GM18508 (cell line): ENCODE data around the gene GAGE12E.
"Not testable (repeated sequence)": the region's sequence is repeated elsewhere in the genome, so short reads cannot be mapped to it uniquely, and the experiment has no call there.

Experiments
- ATAC-seq: cut with Tn5 transposase; IDR thresholded peaks from one replicate; pipeline ENCODE4 v1.9.1; 2021; ENCODE audit warnings: moderate number of reproducible peaks; ENCODE audit not compliant: insufficient read depth, unreplicated experiment

Gene GAGE12E

GRCh38 chrX:49550989-49551388 lies at the start of gene GAGE12E:
Gene GAGE12E, plus strand, starts transcription at chrX:49551289. Its CDS starts 1,155 bp downstream, at chrX:49552444.
- ATAC-seq = not testable (repeated sequence)

DNA sequence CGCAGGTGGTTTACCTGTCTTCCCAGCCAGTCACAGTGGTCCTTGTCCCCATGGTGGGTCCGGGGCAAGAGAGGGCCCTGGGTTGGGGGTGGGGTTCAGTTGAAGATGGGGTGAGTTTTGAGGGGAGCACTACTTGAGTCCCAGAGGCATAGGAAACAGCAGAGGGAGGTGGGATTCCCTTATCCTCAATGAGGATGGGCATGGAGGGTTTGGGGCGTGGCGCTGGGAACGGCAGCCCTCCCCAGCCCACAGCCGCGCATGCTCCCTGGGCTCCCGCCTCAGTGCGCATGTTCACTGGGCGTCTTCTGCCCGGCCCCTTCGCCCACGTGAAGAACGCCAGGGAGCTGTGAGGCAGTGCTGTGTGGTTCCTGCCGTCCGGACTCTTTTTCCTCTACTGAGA lies 19.2 kb upstream of the GAGE12E start, which contains the start of gene GAGE12C:
TSS of gene GAGE12C (plus strand) at position 301 of the 400 bp plus-strand sequence. CDS start 1,155 bp downstream, outside the sequence.
- not testable (repeated sequence) for ATAC-seq

DNA sequence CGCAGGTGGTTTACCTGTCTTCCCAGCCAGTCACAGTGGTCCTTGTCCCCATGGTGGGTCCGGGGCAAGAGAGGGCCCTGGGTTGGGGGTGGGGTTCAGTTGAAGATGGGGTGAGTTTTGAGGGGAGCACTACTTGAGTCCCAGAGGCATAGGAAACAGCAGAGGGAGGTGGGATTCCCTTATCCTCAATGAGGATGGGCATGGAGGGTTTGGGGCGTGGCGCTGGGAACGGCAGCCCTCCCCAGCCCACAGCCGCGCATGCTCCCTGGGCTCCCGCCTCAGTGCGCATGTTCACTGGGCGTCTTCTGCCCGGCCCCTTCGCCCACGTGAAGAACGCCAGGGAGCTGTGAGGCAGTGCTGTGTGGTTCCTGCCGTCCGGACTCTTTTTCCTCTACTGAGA lies 9.7 kb upstream of the GAGE12E start, which contains the start of gene GAGE12D:
TSS of gene GAGE12D (plus strand) at position 301 of the 400 bp plus-strand sequence. CDS start 1,155 bp downstream, outside the sequence.
- ATAC-seq = not testable (repeated sequence)

GRCh38 chrX:49560542-49560941 lies 9.5 kb downstream of the GAGE12E start, which contains the start of gene GAGE12F:
Gene GAGE12F, plus strand, starts transcription at chrX:49560842. Its CDS starts 1,155 bp downstream, at chrX:49561997.
- ATAC-seq = not testable (repeated sequence)

DNA sequence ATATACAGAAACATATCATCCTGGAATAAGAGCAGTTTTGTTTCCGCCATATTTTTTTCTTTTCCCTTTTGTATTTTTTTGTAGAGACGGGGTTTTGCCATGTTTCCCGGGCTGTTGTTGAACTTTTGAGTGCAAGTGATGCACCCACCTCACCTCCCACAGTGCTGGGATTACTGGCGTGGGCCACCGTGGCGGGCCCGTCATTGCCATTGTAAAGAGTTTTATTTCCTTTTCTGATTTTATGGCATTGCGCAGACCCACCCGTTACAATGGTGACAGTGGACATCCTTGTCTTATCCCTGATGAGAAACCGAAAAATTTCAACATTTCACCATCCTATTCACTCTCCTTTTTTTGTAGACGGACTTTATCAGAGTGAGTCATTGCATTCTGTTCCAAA lies 17.6 kb downstream of the GAGE12E start:
- not testable (repeated sequence) for ATAC-seq

DNA sequence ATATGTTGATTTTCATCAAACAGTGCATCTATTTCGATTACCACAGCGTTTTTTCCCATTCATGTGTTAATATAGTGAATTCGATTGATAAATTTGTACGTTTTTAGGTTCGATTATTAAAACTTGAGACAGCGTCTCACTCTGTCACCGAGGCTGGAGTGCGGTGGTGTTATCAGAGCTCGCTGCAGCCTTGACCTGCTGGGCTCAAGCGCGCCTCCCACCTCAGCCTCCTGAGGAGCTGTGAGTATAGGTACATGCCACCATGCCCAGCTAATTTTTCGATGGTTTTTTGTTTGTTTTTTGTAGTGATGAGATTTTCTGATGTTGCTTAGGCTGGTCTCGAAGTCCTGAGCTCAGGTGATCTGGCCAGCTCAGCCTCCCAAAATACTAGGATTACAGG lies 18.1 kb downstream of the GAGE12E start:
- ATAC-seq = not testable (repeated sequence)

DNA sequence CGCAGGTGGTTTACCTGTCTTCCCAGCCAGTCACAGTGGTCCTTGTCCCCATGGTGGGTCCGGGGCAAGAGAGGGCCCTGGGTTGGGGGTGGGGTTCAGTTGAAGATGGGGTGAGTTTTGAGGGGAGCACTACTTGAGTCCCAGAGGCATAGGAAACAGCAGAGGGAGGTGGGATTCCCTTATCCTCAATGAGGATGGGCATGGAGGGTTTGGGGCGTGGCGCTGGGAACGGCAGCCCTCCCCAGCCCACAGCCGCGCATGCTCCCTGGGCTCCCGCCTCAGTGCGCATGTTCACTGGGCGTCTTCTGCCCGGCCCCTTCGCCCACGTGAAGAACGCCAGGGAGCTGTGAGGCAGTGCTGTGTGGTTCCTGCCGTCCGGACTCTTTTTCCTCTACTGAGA lies 19.0 kb downstream of the GAGE12E start, which contains the start of gene GAGE12G:
TSS of gene GAGE12G (plus strand) at position 301 of the 400 bp plus-strand sequence. CDS start 1,155 bp downstream, outside the sequence.
- ATAC-seq = not testable (repeated sequence)

- not testable (repeated sequence) for ATAC-seq
Measured at GRCh38 chrX:49579649-49580048, 28.6 kb downstream of the GAGE12E start, which contains the start of gene GAGE12H. Gene GAGE12H, plus strand, starts transcription at chrX:49579949. Its CDS starts 1,155 bp downstream, at chrX:49581104.

- ATAC-seq = not testable (repeated sequence)
Measured at GRCh38 chrX:49589196-49589595, 38.1 kb downstream of the GAGE12E start, which contains the start of gene GAGE2A. Gene GAGE2A, plus strand, starts transcription at chrX:49589496. Its CDS starts 1,155 bp downstream, at chrX:49590651.

- ATAC-seq = not testable (repeated sequence)
Measured at GRCh38 chrX:49589769-49590478, 38.8 kb downstream of the GAGE12E start.

DNA sequence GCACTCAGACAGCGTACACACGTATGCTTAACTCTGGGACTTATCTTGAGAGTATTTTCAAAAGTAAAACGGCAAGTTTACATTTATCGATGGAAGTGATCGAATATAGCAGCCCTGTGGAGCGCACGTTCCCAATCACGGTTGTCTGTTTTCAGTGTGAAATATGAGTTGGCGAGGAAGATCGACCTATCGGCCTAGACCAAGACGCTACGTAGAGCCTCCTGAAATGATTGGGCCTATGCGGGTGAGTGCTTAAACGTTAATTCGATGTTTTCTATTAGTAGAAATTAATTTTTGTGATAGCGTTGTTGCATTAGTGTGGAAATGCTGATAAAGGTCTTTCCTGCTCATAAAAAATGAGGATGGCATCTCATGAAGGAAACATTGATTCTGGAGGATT lies 39.4 kb downstream of the GAGE12E start:
- ATAC-seq = not testable (repeated sequence)

- not testable (repeated sequence) for ATAC-seq
Measured at GRCh38 chrX:49598720-49599119, 47.6 kb downstream of the GAGE12E start, which contains the start of gene GAGE1. Gene GAGE1, plus strand, starts transcription at chrX:49599020. Its CDS starts 1,155 bp downstream, at chrX:49600175.
